HG03159 (cell line): ENCODE results near the gene USP40.

Experiments
- ATAC-seq: cut with Tn5 transposase; IDR thresholded peaks from one replicate; pipeline ENCODE4 v1.9.1; 2021; ENCODE audit warnings: mild to moderate bottlenecking, moderate library complexity; ENCODE audit not compliant: unreplicated experiment

USP40 gene

GRCh38 chr2:233498126-233498525 is 68.5 kb downstream of the USP40 start:
- ATAC-seq, result no peak

GRCh38 chr2:233497692-233498091 is 68.9 kb downstream of the USP40 start:
- no peak for ATAC-seq

- ATAC-seq, result no peak
These were observed 70.8 kb downstream of the USP40 start for GRCh38 chr2:233495503-233496496.

- ATAC-seq, result no peak
These were observed 73.8 kb downstream of the USP40 start for GRCh38 chr2:233492751-233493150.

- no peak for ATAC-seq
These were observed 74.5 kb downstream of the USP40 start for GRCh38 chr2:233492078-233492477.

- ATAC-seq, result no peak
These were observed 75.3 kb downstream of the USP40 start for GRCh38 chr2:233491326-233491725.

GRCh38 chr2:233490831-233491230 is 75.8 kb downstream of the USP40 start:
- no peak for ATAC-seq

- no peak for ATAC-seq
These were observed 76.9 kb downstream of the USP40 start for GRCh38 chr2:233489666-233490065.

- ATAC-seq, result no peak
These were observed 77.4 kb downstream of the USP40 start for GRCh38 chr2:233489143-233489542.

GRCh38 chr2:233487748-233488345 is 78.7 kb downstream of the USP40 start:
- no peak for ATAC-seq

GRCh38 chr2:233486778-233487552 is 79.6 kb downstream of the USP40 start:
- ATAC-seq, result no peak

GRCh38 chr2:233486357-233486756 is 80.2 kb downstream of the USP40 start:
- no peak for ATAC-seq

- no peak for ATAC-seq
These were observed 80.9 kb downstream of the USP40 start for GRCh38 chr2:233485726-233486125.

GRCh38 chr2:233482616-233483015 is 84.0 kb downstream of the USP40 start:
- ATAC-seq, result no peak

GRCh38 chr2:233481368-233482142 is 85.0 kb downstream of the USP40 start:
- no peak for ATAC-seq

- no peak for ATAC-seq
These were observed 85.9 kb downstream of the USP40 start for GRCh38 chr2:233480490-233481202.

GRCh38 chr2:233479616-233480489 is 86.7 kb downstream of the USP40 start:
- ATAC-seq, result no peak

GRCh38 chr2:233477548-233478433 is 88.8 kb downstream of the USP40 start:
- no peak for ATAC-seq
